CD4-positive, alpha-beta T cell (primary cell): ENCODE data around the gene CXCR5. TPM values are rescaled to one million over a fixed set of nuclear protein-coding genes. Genes with fewer than 3 reads are reported as not detected.

Experiments
- ATAC-seq: fragments of 200-7000 bp; cut with Tn5 transposase; one replicate; pipeline ENCODE4 v1.10.0; 2022; ENCODE audit warnings: mild to moderate bottlenecking; ENCODE audit not compliant: poor library complexity
- CTCF ChIA-PET: fragments of 350-600 bp; sonication (Branson Sonifier 250); formaldehyde crosslinking; loops from one replicate; lab custom pipeline; 2021; ENCODE audit warnings: antibody characterized with exemption, inconsistent platforms; lab: Charles Lee
- POLR2A ChIA-PET: fragments of 350-600 bp; sonication (Branson Sonifier 250); formaldehyde crosslinking; loops from one replicate; lab custom pipeline; 2021; ENCODE audit warnings: antibody characterized with exemption, inconsistent platforms; lab: Charles Lee
- DNase-seq, 14 experiments: peaks; one replicate each; pipeline ENCODE4 v3.0.0-alpha.2; 2013 to 2020; ENCODE audit warnings: mixed read lengths in 2 of 14
- H3K27ac ChIP-seq, 2 donors: one replicate each; pipeline versions ENCODE4 v1.5.1 to v1.7.0; 2013; ENCODE audit warnings: low read length in 2 of 2, low read depth in 1 of 2, mild to moderate bottlenecking in 1 of 2
- H3K27me3 ChIP-seq, 2 experiments: 1 replicate in 1 of 2; 2 replicates in 1 of 2; pipeline versions ENCODE4 v1.6.1 to v1.7.0; 2013; ENCODE audit warnings: low read length in 2 of 2, control low read depth in 1 of 2, mild to moderate bottlenecking in 1 of 2, moderate library complexity in 1 of 2; ENCODE audit not compliant: insufficient read depth in 2 of 2, control insufficient read depth in 1 of 2
- H3K36me3 ChIP-seq: one replicate; pipeline ENCODE4 v1.6.1; 2013; ENCODE audit warnings: low read length, control low read depth; ENCODE audit not compliant: insufficient read depth
- H3K4me1 ChIP-seq: one replicate; pipeline ENCODE4 v1.6.1; 2013; ENCODE audit warnings: low read length, control low read depth; ENCODE audit not compliant: insufficient read depth
- H3K4me3 ChIP-seq: one replicate; pipeline ENCODE4 v1.5.1; 2013; ENCODE audit warnings: mild to moderate bottlenecking, low read length, moderate library complexity
- H3K9me3 ChIP-seq, 2 experiments: 1 replicate in 1 of 2; 2 replicates in 1 of 2; pipeline versions ENCODE4 v1.6.1 to v1.7.0; 2013; ENCODE audit warnings: low read length in 2 of 2, mild to moderate bottlenecking in 2 of 2, control low read depth in 1 of 2, moderate library complexity in 1 of 2; ENCODE audit not compliant: control insufficient read depth in 1 of 2, insufficient read depth in 1 of 2
- H3K27ac Mint-ChIP-seq: one replicate; pipeline ENCODE4 v1.8.0; 2020; ENCODE audit warnings: mixed read lengths
- H3K27me3 Mint-ChIP-seq: one replicate; pipeline ENCODE4 v1.8.0; 2021; ENCODE audit warnings: mixed read lengths
- H3K36me3 Mint-ChIP-seq: one replicate; pipeline ENCODE4 v1.8.0; 2021; ENCODE audit warnings: low read depth, mixed read lengths
- H3K4me1 Mint-ChIP-seq: one replicate; pipeline ENCODE4 v1.8.0; 2021; ENCODE audit warnings: low read depth, mixed read lengths
- H3K4me3 Mint-ChIP-seq: one replicate; pipeline ENCODE4 v1.8.0; 2020; ENCODE audit warnings: mild to moderate bottlenecking, mixed read lengths
- H3K9me3 Mint-ChIP-seq: one replicate; pipeline ENCODE4 v1.8.0; 2020; ENCODE audit warnings: mixed read lengths
- intact Hi-C, 2 experiments: fragments of 100-400 bp; cut with DNase I in 1 of 2; cut with micrococcal nuclease in 1 of 2; formaldehyde crosslinking; loops; one replicate each; pipeline versions ENCODE4 v1.15.1 to v1.9.0; 2023 to 2025; cut with DNase I, micrococcal nuclease
- total RNA-seq, 174 experiments: library from RNA in 2 of 174; stranded (reverse) in 2 of 174; gene quantifications; one replicate each; pipeline ENCODE4 v1.2.3 and lab custom pipeline; 2021 to 2026
- TF ChIP-seq, protein P1 (sequence below): fragments of 200-600 bp; IDR thresholded peaks from one replicate; pipeline ENCODE4 v1.8.0; 2022; ENCODE audit warnings: antibody characterized with exemption, mild to moderate bottlenecking

The CXCR5 gene
- total RNA-seq, 2 experiments from 2014 or later = 13.2 to 14.3 TPM

DNA sequence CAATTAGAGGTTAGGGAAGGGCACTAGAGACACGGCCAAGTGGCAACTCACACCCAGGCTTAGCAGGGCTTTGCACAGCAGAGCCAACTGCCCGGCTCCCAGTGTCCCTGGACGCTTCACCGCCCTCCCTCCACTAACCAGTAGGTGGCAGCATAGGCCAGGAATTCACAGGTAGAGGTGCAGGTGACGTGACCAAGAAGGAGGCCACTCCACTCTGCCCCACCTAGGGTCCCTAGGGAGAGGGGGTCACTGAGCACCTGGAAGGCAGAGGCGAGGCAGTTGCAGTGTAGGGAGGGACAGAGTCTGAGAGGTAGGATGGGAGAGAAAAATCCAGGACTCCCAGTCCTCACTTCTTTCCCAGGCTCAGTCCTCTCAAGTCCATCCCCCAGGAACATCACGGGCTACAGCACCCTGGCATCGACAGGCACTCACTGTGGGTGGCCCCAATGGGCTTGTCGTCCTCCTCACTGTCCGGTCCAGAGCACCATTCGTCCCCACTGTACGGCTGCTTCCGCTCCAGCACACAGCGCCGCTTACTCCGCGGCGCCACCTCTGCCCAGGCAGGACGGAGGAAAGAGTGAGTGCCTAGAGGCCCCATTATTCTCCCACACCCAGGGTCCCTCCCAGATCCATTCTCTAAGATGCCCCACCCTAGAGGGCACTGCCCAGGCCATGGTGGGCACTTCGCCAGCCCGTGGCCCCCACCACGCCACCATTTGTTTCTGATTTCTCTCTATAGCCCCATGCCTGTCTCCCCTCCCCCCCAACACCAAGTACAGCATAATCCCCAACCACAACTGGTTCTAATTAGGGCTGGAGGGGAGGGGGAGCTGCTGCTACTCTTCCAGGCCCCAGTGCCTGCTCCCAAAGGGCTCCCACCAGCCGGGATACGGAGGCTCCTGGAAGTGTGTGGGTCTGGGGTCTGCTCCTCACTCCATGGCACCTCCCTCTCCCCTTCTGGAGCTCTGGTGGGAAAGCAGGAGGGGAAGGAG lies 23.7 kb downstream of the CXCR5 start:
- ChIA-PET POLR2A (interaction anchor here (2.9 to 10.4 kb wide), 2 partner anchors 12 to 117 kb away, joined by 12 to 157 read pairs; partner anchors contain the start of gene DDX6), CTCF (interaction anchor here (0.9 to 2.7 kb wide), 4 partner anchors 18 to 117 kb away, joined by 5 to 9 read pairs (median 6); partner anchors contain the start of genes BCL9L, DDX6 and UPK2)
- TF ChIP-seq, protein P1, sequence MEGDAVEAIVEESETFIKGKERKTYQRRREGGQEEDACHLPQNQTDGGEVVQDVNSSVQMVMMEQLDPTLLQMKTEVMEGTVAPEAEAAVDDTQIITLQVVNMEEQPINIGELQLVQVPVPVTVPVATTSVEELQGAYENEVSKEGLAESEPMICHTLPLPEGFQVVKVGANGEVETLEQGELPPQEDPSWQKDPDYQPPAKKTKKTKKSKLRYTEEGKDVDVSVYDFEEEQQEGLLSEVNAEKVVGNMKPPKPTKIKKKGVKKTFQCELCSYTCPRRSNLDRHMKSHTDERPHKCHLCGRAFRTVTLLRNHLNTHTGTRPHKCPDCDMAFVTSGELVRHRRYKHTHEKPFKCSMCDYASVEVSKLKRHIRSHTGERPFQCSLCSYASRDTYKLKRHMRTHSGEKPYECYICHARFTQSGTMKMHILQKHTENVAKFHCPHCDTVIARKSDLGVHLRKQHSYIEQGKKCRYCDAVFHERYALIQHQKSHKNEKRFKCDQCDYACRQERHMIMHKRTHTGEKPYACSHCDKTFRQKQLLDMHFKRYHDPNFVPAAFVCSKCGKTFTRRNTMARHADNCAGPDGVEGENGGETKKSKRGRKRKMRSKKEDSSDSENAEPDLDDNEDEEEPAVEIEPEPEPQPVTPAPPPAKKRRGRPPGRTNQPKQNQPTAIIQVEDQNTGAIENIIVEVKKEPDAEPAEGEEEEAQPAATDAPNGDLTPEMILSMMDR = peak; percentile 88
- Mint-ChIP-seq H3K27ac (peak overlapping the region; percentile 100), H3K36me3 (peaks cover 70% of the 10 kb centered on the region), H3K4me1 (peaks cover 48% of the 10 kb centered on the region), H3K27me3 (no peaks in the 10 kb centered on the region), H3K9me3 (no peaks in the 10 kb centered on the region), H3K4me3 (peak overlapping the region; percentile 77)
- Histone ChIP-seq H3K9me3 (no peaks in the 10 kb centered on the region), H3K36me3 (peaks cover 75% of the 10 kb centered on the region), H3K4me1 (peaks cover 60% of the 10 kb centered on the region), H3K27ac (peak overlapping the region; percentile 22 to 49), H3K27me3 (no peaks in the 10 kb centered on the region), H3K4me3 (no peak overlapping the region)
- intact Hi-C loops = loop anchor here (1.0 kb wide), 4 partner anchors 19 to 49 kb away; partner anchors contain the start of gene UPK2 (in 2 of the 2)
- ATAC-seq (peak; percentile 41), DNase-seq (peak; percentile 78 to 91 (median 86))

DNA sequence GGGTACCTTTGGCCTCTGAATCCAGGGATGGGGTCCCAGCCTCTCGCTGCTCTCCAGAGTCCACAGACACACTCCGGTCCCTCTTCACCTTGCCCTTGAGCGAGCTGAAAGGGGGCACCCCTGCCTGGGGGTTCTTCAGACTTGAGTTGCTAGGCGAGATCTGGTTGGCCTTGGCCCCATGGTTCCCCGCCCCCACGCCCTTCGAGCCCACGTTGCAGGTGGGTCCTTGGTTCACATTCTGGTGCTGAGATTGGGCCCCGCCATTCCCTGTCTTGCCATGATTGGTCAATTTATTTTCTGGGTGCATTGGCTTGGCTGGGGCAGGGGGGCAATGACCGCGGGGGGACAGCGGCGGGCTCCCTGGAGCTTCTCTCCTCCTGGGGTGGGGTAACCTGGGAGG lies 24.6 kb downstream of the CXCR5 start:
- TF ChIP-seq, protein P1 = no peak
- peaks cover 65% of the 10 kb centered on the region for H3K36me3 ChIP-seq
- H3K9me3 ChIP-seq = no peaks in the 10 kb centered on the region
- Mint-ChIP-seq H3K9me3 (no peaks in the 10 kb centered on the region), H3K27ac (peak overlapping the region; percentile 100), H3K4me1 (peaks cover 57% of the 10 kb centered on the region), H3K4me3 (peak overlapping the region; percentile 34), H3K27me3 (no peaks in the 10 kb centered on the region), H3K36me3 (peaks cover 62% of the 10 kb centered on the region)
- ATAC-seq (no peak), DNase-seq (peak in 1 of 14 experiments; percentile 26)
- no peak overlapping the region for H3K4me3 ChIP-seq
- ChIA-PET POLR2A (interaction anchor here (1.2 to 10.4 kb wide), 4 partner anchors 14 to 159 kb away, joined by 3 to 157 read pairs (median 33); partner anchors contain the start of genes DDX6 and VPS11), CTCF (interaction anchor here (1.2 to 2.7 kb wide), 3 partner anchors 20 to 118 kb away, joined by 5 to 10 read pairs (median 9); partner anchors contain the start of gene DDX6)
- intact Hi-C loops = loop anchor here in 1 of 2 experiments (1.0 kb wide), 1 partner anchor 18 kb away; no protein-coding TSS in a partner anchor
- no peaks in the 10 kb centered on the region for H3K27me3 ChIP-seq
- H3K4me1 ChIP-seq = peaks cover 69% of the 10 kb centered on the region
- H3K27ac ChIP-seq = peak overlapping the region; percentile 22 to 96
